ENCODE results near the gene NUBPL. TPM values are rescaled to one million over a fixed set of nuclear protein-coding genes. Genes with fewer than 3 reads are reported as not detected.
"Not testable (repeated sequence)": the region's sequence is repeated elsewhere in the genome, so short reads cannot be mapped to it uniquely, and the experiment has no call there.

The NUBPL gene
- polyA plus RNA-seq, 1 experiment = 9.3 TPM

DNA sequence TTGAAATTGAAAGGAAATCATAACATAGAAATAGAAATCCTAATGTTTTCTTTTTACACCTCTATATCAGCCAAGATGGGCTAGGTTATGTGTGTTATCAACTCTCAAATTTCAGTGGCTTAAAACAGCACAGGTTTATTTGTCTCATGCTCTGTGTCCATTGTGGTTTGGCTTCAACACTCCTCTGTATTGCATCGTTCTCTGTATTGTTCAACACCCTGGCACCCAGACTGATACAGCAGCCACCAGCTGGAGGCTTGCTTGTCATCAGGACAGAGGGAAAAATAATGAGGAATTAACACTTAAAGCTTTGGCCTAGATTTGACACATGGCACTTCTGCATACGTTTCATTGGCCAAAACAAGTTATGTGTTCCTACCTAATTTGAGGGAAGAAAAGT, 281.7 kb downstream of the NUBPL start:
- Histone ChIP-seq H3K9me3 (ENCODE audit: control insufficient read depth, insufficient read depth, low read length) (no peaks in the 10 kb centered on the region), H3K27me3 (ENCODE audit: control insufficient read depth, insufficient read depth, low read length) (no peaks in the 10 kb centered on the region), H3K4me3 (ENCODE audit: low read depth, low read length) (no peak overlapping the region), H3K27ac (ENCODE audit: low read depth, low read length) (no peak overlapping the region)
- DNase-seq (ENCODE audit: low read depth, low spot score) = no peak
- TF ChIP-seq, protein P1, sequence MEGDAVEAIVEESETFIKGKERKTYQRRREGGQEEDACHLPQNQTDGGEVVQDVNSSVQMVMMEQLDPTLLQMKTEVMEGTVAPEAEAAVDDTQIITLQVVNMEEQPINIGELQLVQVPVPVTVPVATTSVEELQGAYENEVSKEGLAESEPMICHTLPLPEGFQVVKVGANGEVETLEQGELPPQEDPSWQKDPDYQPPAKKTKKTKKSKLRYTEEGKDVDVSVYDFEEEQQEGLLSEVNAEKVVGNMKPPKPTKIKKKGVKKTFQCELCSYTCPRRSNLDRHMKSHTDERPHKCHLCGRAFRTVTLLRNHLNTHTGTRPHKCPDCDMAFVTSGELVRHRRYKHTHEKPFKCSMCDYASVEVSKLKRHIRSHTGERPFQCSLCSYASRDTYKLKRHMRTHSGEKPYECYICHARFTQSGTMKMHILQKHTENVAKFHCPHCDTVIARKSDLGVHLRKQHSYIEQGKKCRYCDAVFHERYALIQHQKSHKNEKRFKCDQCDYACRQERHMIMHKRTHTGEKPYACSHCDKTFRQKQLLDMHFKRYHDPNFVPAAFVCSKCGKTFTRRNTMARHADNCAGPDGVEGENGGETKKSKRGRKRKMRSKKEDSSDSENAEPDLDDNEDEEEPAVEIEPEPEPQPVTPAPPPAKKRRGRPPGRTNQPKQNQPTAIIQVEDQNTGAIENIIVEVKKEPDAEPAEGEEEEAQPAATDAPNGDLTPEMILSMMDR (IDR thresholded peaks at IDR 0.05; ENCODE audit: low read depth, low read length) = no peak
- ChIA-PET CTCF (no interaction called here), POLR2A (no interaction called here)

DNA sequence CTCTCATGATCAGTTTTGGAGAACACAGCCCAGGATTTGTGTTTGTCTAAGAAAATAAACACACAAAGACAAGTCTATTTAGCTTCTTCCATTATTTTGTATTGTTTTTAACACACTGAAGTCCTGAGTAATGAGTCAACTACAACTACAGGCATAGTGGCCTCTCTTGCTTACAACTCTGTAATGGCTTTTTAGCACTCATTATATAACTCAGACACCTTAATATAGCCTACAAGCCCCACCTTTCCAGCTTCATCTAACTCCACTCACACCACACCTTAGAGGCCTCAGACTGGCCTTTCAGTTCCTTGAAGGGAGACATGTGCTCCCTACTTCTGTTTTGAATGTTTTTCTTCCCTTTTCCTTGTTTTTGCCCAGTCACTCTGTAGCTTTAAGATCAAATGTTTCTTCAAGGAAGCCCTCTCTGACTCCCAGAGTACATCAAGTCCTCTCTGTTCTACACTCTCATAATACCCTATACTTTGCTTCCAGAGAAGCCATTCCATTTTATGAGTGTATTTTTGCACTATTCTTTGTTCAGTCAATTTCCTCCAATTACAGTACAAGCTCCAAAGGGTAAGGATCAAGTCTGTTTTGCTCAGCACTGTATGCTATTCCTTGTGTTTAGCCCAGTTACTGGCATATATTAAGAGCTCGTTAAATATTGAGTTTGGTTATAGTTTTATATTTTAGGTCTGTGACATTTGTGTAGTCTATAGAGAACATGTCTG, 282.3 kb downstream of the NUBPL start:
- DNase-seq (ENCODE audit: low read depth, low spot score) = no peak

DNA sequence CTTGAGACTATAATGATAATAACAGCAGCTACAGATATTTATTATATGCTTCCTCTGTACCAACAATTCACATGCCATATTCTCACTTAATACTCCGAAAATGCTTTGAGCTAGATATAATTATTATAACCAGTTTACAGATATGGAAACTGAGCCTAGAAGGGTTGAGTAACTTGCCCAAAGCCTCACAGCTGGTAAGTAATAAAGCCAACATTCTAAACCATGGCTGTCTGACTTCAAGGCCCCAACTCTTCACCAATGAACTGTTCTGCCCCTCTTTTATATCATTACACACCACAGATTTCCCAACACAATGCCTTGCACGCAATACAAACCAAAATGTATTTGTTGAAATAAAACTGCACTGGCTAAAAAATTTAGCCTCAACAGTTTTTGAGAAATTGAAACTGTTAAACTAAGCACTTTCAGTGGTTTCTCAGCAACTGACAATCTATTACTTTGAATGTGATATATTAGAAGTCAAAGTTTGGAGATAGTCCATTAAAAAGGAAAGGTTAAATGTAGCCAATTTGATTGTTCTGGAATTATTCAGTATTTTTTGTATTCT, 293.4 kb downstream of the NUBPL start:
- Histone ChIP-seq H3K9me3 (ENCODE audit: control insufficient read depth, insufficient read depth, low read length) (no peaks in the 10 kb centered on the region), H3K4me3 (ENCODE audit: low read depth, low read length) (no peak overlapping the region), H3K27me3 (ENCODE audit: control insufficient read depth, insufficient read depth, low read length) (no peaks in the 10 kb centered on the region), H3K27ac (ENCODE audit: low read depth, low read length) (no peak overlapping the region)
- ChIA-PET CTCF (interaction anchor here (1.0 to 1.2 kb wide), 2 partner anchors 25 to 398 kb away, joined by 3 read pairs; no protein-coding TSS in a partner anchor), POLR2A (no interaction called here)
- TF ChIP-seq, protein P1 (IDR thresholded peaks at IDR 0.05; ENCODE audit: low read depth, low read length) = no peak
- no peak for DNase-seq (ENCODE audit: low read depth, low spot score)

More for the DNA sequence above, 282.3 kb downstream of the NUBPL start:
- ChIA-PET POLR2A (no interaction called here), CTCF (no interaction called here)
- Histone ChIP-seq H3K9me3 (ENCODE audit: control insufficient read depth, insufficient read depth, low read length) (no peaks in the 10 kb centered on the region), H3K27ac (ENCODE audit: low read depth, low read length) (no peak overlapping the region), H3K4me3 (ENCODE audit: low read depth, low read length) (no peak overlapping the region), H3K27me3 (ENCODE audit: control insufficient read depth, insufficient read depth, low read length) (no peaks in the 10 kb centered on the region)
- TF ChIP-seq, protein P1 (IDR thresholded peaks at IDR 0.05; ENCODE audit: low read depth, low read length) = no peak

DNA sequence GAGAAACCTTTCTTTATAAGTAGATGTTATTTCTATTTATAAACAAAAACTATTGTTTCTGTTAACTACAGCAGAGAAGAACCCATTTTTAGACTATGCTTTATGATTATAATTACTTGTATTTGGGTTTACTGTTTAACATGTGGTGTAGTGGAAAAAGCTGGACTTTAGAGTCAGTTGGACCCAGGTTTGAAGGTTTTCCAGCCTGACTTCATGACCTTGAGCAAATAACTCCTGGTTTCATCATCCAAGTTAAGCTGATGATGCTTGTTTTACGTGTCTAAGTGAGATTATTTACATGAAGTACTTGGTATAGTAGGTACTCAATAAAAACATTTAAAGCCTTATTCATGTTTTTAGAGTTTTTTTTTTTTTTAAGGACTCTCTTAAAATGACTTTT, 294.1 kb downstream of the NUBPL start:
- DNase-seq (ENCODE audit: low read depth, low spot score) = no peak
- H3K4me3 ChIP-seq (ENCODE audit: low read depth, low read length) = no peak overlapping the region
- CTCF ChIA-PET = interaction anchor here (1.0 to 1.2 kb wide), 2 partner anchors 26 to 397 kb away, joined by 3 read pairs; no protein-coding TSS in a partner anchor
- TF ChIP-seq, protein P1 (IDR thresholded peaks at IDR 0.05; ENCODE audit: low read depth, low read length) = no peak
- POLR2A ChIA-PET = no interaction called here
- H3K9me3 ChIP-seq (ENCODE audit: control insufficient read depth, insufficient read depth, low read length) = no peaks in the 10 kb centered on the region
- H3K27ac ChIP-seq (ENCODE audit: low read depth, low read length) = no peak overlapping the region
- H3K27me3 ChIP-seq (ENCODE audit: control insufficient read depth, insufficient read depth, low read length) = no peaks in the 10 kb centered on the region

DNA sequence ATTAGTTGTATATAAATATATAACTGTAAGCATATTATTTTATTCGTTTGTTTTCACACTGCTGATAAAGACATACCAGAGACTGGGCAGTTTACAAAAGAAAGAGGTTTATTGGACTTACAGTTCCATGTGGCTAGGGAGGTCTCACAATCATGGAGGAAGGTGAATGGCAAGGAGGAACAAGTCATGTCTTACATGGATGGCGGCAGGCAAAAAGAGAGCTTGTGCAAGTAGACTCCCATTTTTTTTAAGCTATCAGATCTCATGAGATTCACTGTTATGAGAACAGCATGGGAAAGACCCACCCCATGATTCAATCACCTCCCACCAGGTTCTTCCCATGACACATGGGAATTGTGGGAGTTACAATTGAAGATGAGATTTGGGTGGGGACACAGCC, 294.8 kb downstream of the NUBPL start:
- not testable (repeated sequence) for H3K4me3 ChIP-seq (ENCODE audit: low read depth, low read length)
- CTCF ChIA-PET = interaction anchor here (1.0 to 1.2 kb wide), 2 partner anchors 27 to 397 kb away, joined by 3 read pairs; no protein-coding TSS in a partner anchor

More for the DNA sequence above, 294.8 kb downstream of the NUBPL start:
- H3K9me3 ChIP-seq (ENCODE audit: control insufficient read depth, insufficient read depth, low read length); DNase-seq (ENCODE audit: low read depth, low spot score); POLR2A ChIA-PET; H3K27ac ChIP-seq (ENCODE audit: low read depth, low read length); H3K27me3 ChIP-seq (ENCODE audit: control insufficient read depth, insufficient read depth, low read length): not testable (repeated sequence)
